HCT116 (cell line): Measurements from ENCODE around the gene FPR3. TPM values are rescaled to one million over a fixed set of nuclear protein-coding genes. Genes with fewer than 3 reads are reported as not detected.

Experiments used
- ATAC-seq: fragments of 200-7000 bp; cut with Tn5 transposase; 2 replicates; pipeline ENCODE4 v1.9.1; 2020; ENCODE audit warnings: mild to moderate bottlenecking, moderate library complexity
- BruUV-seq: library from RNA; stranded (reverse); fragments of 400-500 nt; replicated peaks from 2 replicates; lab custom pipeline; 2021; lab: Mats Ljungman, UMichigan
- CTCF ChIA-PET: fragments of 300-600 bp; sonication (Branson Sonifier 250); formaldehyde crosslinking; loops from one replicate; lab custom pipeline; 2021; ENCODE audit warnings: antibody characterized with exemption; lab: Charles Lee
- POLR2A ChIA-PET: fragments of 300-600, 350-600 bp; sonication (Branson Sonifier 250); formaldehyde crosslinking; loops from one replicate; lab custom pipeline; 2021; ENCODE audit warnings: antibody characterized with exemption; lab: Charles Lee
- RAD21 ChIA-PET, 2 experiments: fragments of 300-600 bp; sonication (Branson Sonifier 250); formaldehyde crosslinking; loops; one replicate each; lab custom pipeline; 2023; ENCODE audit warnings: low total read pairs in 2 of 2; ENCODE audit not compliant: uncharacterized antibody in 2 of 2, unreplicated experiment in 2 of 2, low non-redundant PET in 1 of 2; lab: Charles Lee
- DNase-seq: peaks from one replicate; pipeline ENCODE4 v3.0.0-alpha.2; 2010; ENCODE audit warnings: low read depth, low spot score
- H2AFZ ChIP-seq: fragments of 200-600 bp; shearing (Covaris generic), sonication (generic); 2 replicates; pipeline ENCODE4 v1.6.1; 2017; ENCODE audit warnings: low read depth, mixed run types, mixed read lengths, antibody characterized with exemption, low read length; ENCODE audit not compliant: poor library complexity, severe bottlenecking
- H3K27ac ChIP-seq: 2 replicates; pipeline ENCODE4 v1.5.1; 2012; ENCODE audit warnings: low read depth, low read length
- H3K27me3 ChIP-seq: fragments of 200-600 bp; sonication (generic); 2 replicates; pipeline ENCODE4 v1.6.1; 2016; ENCODE audit warnings: mixed run types, low read length, mixed read lengths; ENCODE audit not compliant: insufficient read depth
- H3K36me3 ChIP-seq, 2 experiments: fragments of 200-500 bp in 1 of 2; fragments of 200-600 bp in 1 of 2; sonication (Bioruptor generic) in 1 of 2; sonication (generic) in 1 of 2; 2 replicates each; pipeline versions ENCODE4 v1.5.1 to v1.6.1; 2014 to 2016; ENCODE audit warnings: low read length in 2 of 2, inconsistent platforms in 1 of 2, mixed read lengths in 1 of 2, mixed run types in 1 of 2; ENCODE audit not compliant: insufficient read depth in 2 of 2, control insufficient read depth in 1 of 2
- H3K4me1 ChIP-seq, 2 experiments: fragments of 200-600 bp in 1 of 2; sonication (generic) in 1 of 2; 2 replicates each; pipeline versions ENCODE4 v1.5.1 to v1.6.1; 2012 to 2017; ENCODE audit warnings: low read length in 2 of 2, inconsistent platforms in 1 of 2, mild to moderate bottlenecking in 1 of 2, mixed read lengths in 1 of 2, mixed run types in 1 of 2, moderate library complexity in 1 of 2; ENCODE audit not compliant: insufficient read depth in 2 of 2, control insufficient read depth in 1 of 2
- H3K4me2 ChIP-seq: fragments of 200-600 bp; sonication (generic); 2 replicates; pipeline ENCODE4 v1.6.1; 2017; ENCODE audit warnings: mixed run types, low read length, mixed read lengths
- H3K4me3 ChIP-seq, 2 experiments: fragments of 200-600 bp in 1 of 2; sonication (generic) in 1 of 2; replicated peaks in 1 of 2; 2 replicates each; pipeline ENCODE4 v1.5.1; 2011 to 2016; ENCODE audit warnings: low read length in 2 of 2, control low read depth in 1 of 2, low read depth in 1 of 2, mild to moderate bottlenecking in 1 of 2, mixed read lengths in 1 of 2, mixed run types in 1 of 2
- H3K79me2 ChIP-seq: fragments of 200-600 bp; sonication (generic); 2 replicates; pipeline ENCODE4 v1.6.1; 2017; ENCODE audit warnings: mild to moderate bottlenecking, mixed run types, low read length, moderate library complexity, mixed read lengths; ENCODE audit not compliant: insufficient read depth
- H3K9ac ChIP-seq: fragments of 200-600 bp; sonication (generic); 2 replicates; pipeline ENCODE4 v1.6.1; 2016; ENCODE audit warnings: low read length, mixed read lengths
- H3K9me2 ChIP-seq: fragments of 200-600 bp; sonication (generic), shearing (Covaris generic); 2 replicates; pipeline ENCODE4 v1.6.1; 2017; ENCODE audit warnings: mixed run types, mild to moderate bottlenecking, moderate library complexity; ENCODE audit not compliant: insufficient read depth
- H3K9me3 ChIP-seq, 2 experiments: fragments of 200-500 bp in 1 of 2; fragments of 200-600 bp in 1 of 2; sonication (Bioruptor generic) in 1 of 2; sonication (generic) in 1 of 2; 2 replicates each; pipeline ENCODE4 v1.6.1; 2014 to 2017; ENCODE audit warnings: low read length in 2 of 2, mixed read lengths in 2 of 2, inconsistent platforms in 1 of 2, low read depth in 1 of 2, mild to moderate bottlenecking in 1 of 2, mixed run types in 1 of 2, moderate library complexity in 1 of 2; ENCODE audit not compliant: control insufficient read depth in 1 of 2, insufficient read depth in 1 of 2
- H4K20me1 ChIP-seq: fragments of 200-600 bp; sonication (generic), shearing (Covaris generic); 2 replicates; pipeline ENCODE4 v1.6.1; 2017; ENCODE audit warnings: mixed run types, mild to moderate bottlenecking, moderate library complexity; ENCODE audit not compliant: insufficient read depth
- CEBPB ChIP-seq: IDR thresholded peaks from 2 replicates; pipeline ENCODE4 v1.6.1; 2012; ENCODE audit warnings: low read depth
- EGR1 ChIP-seq: IDR thresholded peaks from 2 replicates; pipeline ENCODE4 v1.6.1; 2012; ENCODE audit warnings: low read depth
- ELF1 ChIP-seq: IDR thresholded peaks from 2 replicates; pipeline ENCODE4 v1.6.1; 2012; ENCODE audit warnings: low read depth, borderline replicate concordance
- EZH2 ChIP-seq: fragments of 200-600 bp; sonication (generic); IDR thresholded peaks from 2 replicates; pipeline ENCODE4 v1.6.1; 2017; ENCODE audit warnings: antibody characterized with exemption, mixed run types
- EZH2phosphoT487 ChIP-seq: fragments of 200-600 bp; IDR thresholded peaks from 2 replicates; pipeline ENCODE4 v1.6.1; 2018; ENCODE audit warnings: antibody characterized with exemption, borderline replicate concordance
- FOSL1 ChIP-seq: IDR thresholded peaks from 2 replicates; pipeline ENCODE4 v1.6.1; 2012; ENCODE audit warnings: low read depth
- POLR2A ChIP-seq: IDR thresholded peaks from 2 replicates; pipeline ENCODE4 v1.7.0; 2011; ENCODE audit warnings: borderline replicate concordance; ENCODE audit not compliant: insufficient read depth, insufficient read length; ENCODE audit errors: extremely low read depth
- POLR2AphosphoS5 ChIP-seq: IDR thresholded peaks from 2 replicates; pipeline ENCODE4 v1.6.1; 2011; ENCODE audit warnings: mild to moderate bottlenecking, low read depth, low read length, moderate library complexity
- RAD21 ChIP-seq: IDR thresholded peaks from 2 replicates; pipeline ENCODE4 v1.6.1; 2012; ENCODE audit warnings: low read depth, mild to moderate bottlenecking
- SP1 ChIP-seq: IDR thresholded peaks from 2 replicates; pipeline ENCODE4 v1.6.1; 2012; ENCODE audit warnings: low read depth
- SRF ChIP-seq: IDR thresholded peaks from 2 replicates; pipeline ENCODE4 v1.6.1; 2012; ENCODE audit warnings: low read depth
- TCF7L2 ChIP-seq: IDR thresholded peaks from 2 replicates; pipeline ENCODE4 v1.7.0; 2011; ENCODE audit warnings: borderline replicate concordance, inconsistent platforms; ENCODE audit not compliant: insufficient read depth, insufficient read length; ENCODE audit errors: extremely low read depth
- YY1 ChIP-seq: IDR thresholded peaks from 2 replicates; pipeline ENCODE4 v1.6.1; 2011; ENCODE audit warnings: low read length, low read depth, moderate library complexity, mild to moderate bottlenecking; ENCODE audit not compliant: insufficient replicate concordance; ENCODE audit errors: extremely low read depth
- ZFX ChIP-seq: fragments of 450-650 bp; IDR thresholded peaks from 2 replicates; pipeline ENCODE4 v1.6.1; 2017
- ZNF274 ChIP-seq: fragments of 200-500 bp; sonication (Bioruptor generic); IDR thresholded peaks from 2 replicates; pipeline ENCODE4 v1.6.1; 2014; ENCODE audit warnings: mild to moderate bottlenecking, low read depth, low read length, inconsistent platforms
- intact Hi-C: fragments of 100-400 bp; cut with micrococcal nuclease; formaldehyde crosslinking; loops from 2 replicates; pipeline ENCODE4 v1.10.0; 2022
- total RNA-seq: library from RNA; stranded (reverse); gene quantifications from one replicate; pipeline ENCODE4 v1.2.1, GENCODE V29; 2021; ENCODE audit not compliant: unreplicated experiment
- TF ChIP-seq, protein P1 (sequence below): IDR thresholded peaks from 2 replicates; pipeline ENCODE4 v1.6.1; 2012; ENCODE audit warnings: low read depth
- TF ChIP-seq, protein P2 (sequence below), 3 experiments: fragments of 200-600 bp in 1 of 3; sonication (generic) in 1 of 3; IDR thresholded peaks in 2 of 3; conservative IDR thresholded peaks in 1 of 3; 2 replicates each; pipeline ENCODE4 v1.5.1; 2012 to 2017; ENCODE audit warnings: low read depth in 2 of 3, low read length in 2 of 3, antibody characterized with exemption in 1 of 3, borderline replicate concordance in 1 of 3, control low read depth in 1 of 3, mild to moderate bottlenecking in 1 of 3, mixed read lengths in 1 of 3, mixed run types in 1 of 3, moderate library complexity in 1 of 3; ENCODE audit not compliant: insufficient read depth in 1 of 3
- TF ChIP-seq, protein P3 (sequence below): IDR thresholded peaks from 2 replicates; pipeline ENCODE4 v1.6.1; 2012
- TF ChIP-seq, protein P4 (sequence below): IDR thresholded peaks from 2 replicates; pipeline ENCODE4 v1.6.1; 2012
- TF ChIP-seq, protein P5 (sequence below): IDR thresholded peaks from 2 replicates; pipeline ENCODE4 v1.6.1; 2011; ENCODE audit warnings: mild to moderate bottlenecking, low read length, moderate library complexity; ENCODE audit not compliant: insufficient replicate concordance; ENCODE audit errors: extremely low read depth

FPR3 gene
- total RNA-seq, 1 experiment from 2014 or later, result not detected

DNA sequence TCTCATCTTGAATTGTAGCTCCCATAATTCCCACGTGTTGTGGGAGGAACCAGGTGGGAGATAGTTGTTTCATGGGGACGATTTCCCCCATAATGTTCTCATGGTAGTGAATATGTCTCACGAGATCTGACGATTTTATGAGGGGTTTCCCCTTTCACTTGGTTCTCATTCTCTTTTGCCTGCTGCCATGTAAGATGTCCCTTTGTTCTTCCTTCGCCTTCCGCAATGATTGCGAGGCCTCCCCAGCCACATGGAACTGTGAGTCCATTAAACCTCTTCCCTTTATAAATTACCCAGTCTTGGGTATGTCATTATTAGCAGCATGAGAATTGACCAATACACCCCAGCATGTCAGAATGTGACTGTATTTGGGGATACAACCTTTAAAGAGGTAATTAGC is 39.4 kb upstream of the FPR3 start:
- DNase-seq, result no peak
- Histone ChIP-seq H2AFZ (no peak overlapping the region), H3K27me3 (no peaks in the 10 kb centered on the region), H4K20me1 (no peaks in the 10 kb centered on the region), H3K79me2 (no peaks in the 10 kb centered on the region), H3K4me2 (no peak overlapping the region), H3K9me3 (no peaks in the 10 kb centered on the region), H3K9ac (no peak overlapping the region), H3K4me3 (no peak overlapping the region), H3K9me2 (no peaks in the 10 kb centered on the region), H3K36me3 (no peaks in the 10 kb centered on the region), H3K4me1 (peaks cover 7 to 8% of the 10 kb centered on the region in 2 experiments; a peak in 3 of 4 replicates), H3K27ac (no peak overlapping the region)
- TF ChIP-seq EZH2phosphoT487, result no peak
- TF ChIP-seq, protein P1, sequence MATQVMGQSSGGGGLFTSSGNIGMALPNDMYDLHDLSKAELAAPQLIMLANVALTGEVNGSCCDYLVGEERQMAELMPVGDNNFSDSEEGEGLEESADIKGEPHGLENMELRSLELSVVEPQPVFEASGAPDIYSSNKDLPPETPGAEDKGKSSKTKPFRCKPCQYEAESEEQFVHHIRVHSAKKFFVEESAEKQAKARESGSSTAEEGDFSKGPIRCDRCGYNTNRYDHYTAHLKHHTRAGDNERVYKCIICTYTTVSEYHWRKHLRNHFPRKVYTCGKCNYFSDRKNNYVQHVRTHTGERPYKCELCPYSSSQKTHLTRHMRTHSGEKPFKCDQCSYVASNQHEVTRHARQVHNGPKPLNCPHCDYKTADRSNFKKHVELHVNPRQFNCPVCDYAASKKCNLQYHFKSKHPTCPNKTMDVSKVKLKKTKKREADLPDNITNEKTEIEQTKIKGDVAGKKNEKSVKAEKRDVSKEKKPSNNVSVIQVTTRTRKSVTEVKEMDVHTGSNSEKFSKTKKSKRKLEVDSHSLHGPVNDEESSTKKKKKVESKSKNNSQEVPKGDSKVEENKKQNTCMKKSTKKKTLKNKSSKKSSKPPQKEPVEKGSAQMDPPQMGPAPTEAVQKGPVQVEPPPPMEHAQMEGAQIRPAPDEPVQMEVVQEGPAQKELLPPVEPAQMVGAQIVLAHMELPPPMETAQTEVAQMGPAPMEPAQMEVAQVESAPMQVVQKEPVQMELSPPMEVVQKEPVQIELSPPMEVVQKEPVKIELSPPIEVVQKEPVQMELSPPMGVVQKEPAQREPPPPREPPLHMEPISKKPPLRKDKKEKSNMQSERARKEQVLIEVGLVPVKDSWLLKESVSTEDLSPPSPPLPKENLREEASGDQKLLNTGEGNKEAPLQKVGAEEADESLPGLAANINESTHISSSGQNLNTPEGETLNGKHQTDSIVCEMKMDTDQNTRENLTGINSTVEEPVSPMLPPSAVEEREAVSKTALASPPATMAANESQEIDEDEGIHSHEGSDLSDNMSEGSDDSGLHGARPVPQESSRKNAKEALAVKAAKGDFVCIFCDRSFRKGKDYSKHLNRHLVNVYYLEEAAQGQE, result no peak
- TF ChIP-seq, protein P2, sequence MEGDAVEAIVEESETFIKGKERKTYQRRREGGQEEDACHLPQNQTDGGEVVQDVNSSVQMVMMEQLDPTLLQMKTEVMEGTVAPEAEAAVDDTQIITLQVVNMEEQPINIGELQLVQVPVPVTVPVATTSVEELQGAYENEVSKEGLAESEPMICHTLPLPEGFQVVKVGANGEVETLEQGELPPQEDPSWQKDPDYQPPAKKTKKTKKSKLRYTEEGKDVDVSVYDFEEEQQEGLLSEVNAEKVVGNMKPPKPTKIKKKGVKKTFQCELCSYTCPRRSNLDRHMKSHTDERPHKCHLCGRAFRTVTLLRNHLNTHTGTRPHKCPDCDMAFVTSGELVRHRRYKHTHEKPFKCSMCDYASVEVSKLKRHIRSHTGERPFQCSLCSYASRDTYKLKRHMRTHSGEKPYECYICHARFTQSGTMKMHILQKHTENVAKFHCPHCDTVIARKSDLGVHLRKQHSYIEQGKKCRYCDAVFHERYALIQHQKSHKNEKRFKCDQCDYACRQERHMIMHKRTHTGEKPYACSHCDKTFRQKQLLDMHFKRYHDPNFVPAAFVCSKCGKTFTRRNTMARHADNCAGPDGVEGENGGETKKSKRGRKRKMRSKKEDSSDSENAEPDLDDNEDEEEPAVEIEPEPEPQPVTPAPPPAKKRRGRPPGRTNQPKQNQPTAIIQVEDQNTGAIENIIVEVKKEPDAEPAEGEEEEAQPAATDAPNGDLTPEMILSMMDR (IDR thresholded peaks at IDR 0.05 in 2 of 3, conservative IDR thresholded peaks at IDR 0.05 in 1 of 3; ENCODE audit: borderline replicate concordance in 1 of 3, insufficient read depth in 1 of 3, low read depth in 2 of 3, low read length in 2 of 3), result no peak
- no peak for TF ChIP-seq CEBPB
- TF ChIP-seq POLR2A, result no peak
- no peak for TF ChIP-seq SRF
- no peak for TF ChIP-seq ZNF274
- no peak for TF ChIP-seq FOSL1
- TF ChIP-seq, protein P3, sequence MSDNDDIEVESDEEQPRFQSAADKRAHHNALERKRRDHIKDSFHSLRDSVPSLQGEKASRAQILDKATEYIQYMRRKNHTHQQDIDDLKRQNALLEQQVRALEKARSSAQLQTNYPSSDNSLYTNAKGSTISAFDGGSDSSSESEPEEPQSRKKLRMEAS, result no peak
- no peak for TF ChIP-seq POLR2AphosphoS5
- TF ChIP-seq, protein P4, sequence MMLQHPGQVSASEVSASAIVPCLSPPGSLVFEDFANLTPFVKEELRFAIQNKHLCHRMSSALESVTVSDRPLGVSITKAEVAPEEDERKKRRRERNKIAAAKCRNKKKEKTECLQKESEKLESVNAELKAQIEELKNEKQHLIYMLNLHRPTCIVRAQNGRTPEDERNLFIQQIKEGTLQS, result no peak
- TF ChIP-seq ELF1, result no peak
- TF ChIP-seq SP1, result no peak
- TF ChIP-seq EZH2, result no peak
- TF ChIP-seq EGR1, result no peak
- TF ChIP-seq, protein P5, sequence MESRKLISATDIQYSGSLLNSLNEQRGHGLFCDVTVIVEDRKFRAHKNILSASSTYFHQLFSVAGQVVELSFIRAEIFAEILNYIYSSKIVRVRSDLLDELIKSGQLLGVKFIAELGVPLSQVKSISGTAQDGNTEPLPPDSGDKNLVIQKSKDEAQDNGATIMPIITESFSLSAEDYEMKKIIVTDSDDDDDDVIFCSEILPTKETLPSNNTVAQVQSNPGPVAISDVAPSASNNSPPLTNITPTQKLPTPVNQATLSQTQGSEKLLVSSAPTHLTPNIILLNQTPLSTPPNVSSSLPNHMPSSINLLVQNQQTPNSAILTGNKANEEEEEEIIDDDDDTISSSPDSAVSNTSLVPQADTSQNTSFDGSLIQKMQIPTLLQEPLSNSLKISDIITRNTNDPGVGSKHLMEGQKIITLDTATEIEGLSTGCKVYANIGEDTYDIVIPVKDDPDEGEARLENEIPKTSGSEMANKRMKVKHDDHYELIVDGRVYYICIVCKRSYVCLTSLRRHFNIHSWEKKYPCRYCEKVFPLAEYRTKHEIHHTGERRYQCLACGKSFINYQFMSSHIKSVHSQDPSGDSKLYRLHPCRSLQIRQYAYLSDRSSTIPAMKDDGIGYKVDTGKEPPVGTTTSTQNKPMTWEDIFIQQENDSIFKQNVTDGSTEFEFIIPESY, result no peak
- no peak for TF ChIP-seq YY1
- no peak for TF ChIP-seq RAD21
- no peak for TF ChIP-seq ZFX
- TF ChIP-seq TCF7L2, result no peak
- intact Hi-C loops, result no loop called here
- ChIA-PET RAD21 (no interaction called here), POLR2A (no interaction called here), CTCF (no interaction called here)
- ATAC-seq, result no peak
- BruUV-seq, result no TSS peak
